ENCODE results near the gene GGCX.
A peak's percentile ranks its signal among the peaks of the same experiment; 100 is the strongest.

The GGCX gene

DNA sequence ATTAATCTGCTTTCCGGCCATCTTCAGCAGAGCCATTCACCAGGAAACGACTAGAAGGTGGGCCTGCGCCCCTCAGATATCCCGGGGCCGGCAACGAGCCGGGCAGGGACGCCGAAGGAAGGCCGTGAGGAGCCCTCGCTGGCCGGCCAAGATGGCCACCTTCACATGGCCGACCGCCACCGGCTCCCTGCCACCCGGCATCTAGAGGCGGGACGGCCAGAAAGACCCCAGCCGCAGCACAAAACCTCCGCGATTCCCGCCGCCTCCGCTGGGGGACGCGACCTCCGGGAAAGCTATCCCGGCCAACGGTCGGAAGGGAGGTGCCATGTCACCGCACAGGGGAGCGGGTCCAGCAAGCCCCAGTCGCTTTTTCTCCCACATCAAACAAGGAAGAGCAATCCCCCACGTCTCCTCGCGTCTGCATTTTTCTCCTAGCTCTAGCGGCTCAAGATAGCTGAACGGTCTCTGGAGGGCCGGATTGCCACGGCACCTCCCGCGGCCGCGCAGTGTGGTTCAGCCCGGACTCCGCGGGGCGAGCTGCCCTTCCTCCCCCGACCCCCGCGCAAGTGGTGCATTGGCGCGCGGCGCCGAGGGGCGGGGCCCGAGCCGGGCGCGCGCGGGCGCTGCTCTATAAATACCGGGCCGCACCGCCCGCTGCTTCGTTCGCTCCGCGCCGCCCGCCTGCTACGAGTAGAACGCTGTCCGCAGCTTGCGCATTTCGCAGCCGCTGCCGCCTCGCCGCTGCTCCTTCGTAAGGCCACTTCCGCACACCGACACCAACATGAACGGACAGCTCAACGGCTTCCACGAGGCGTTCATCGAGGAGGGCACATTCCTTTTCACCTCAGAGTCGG lies 22.6 kb downstream of the GGCX start, which contains the start of gene MAT2A:
TSS of gene MAT2A (plus strand) at position 662 of the 854 bp plus-strand sequence. CDS start at position 782, 120 bp downstream.
- ChIA-PET POLR2A (ENCODE audit: low non-redundant PET) (interaction anchor here (0.5 to 2.2 kb wide), 18 partner anchors 12 to 997 kb away, joined by 3 to 10 read pairs (median 4); partner anchors contain the start of gene SH2D6), CTCF (interaction anchor here (0.6 to 1.5 kb wide), 11 partner anchors 13 to 119 kb away, joined by 3 to 9 read pairs (median 4); no protein-coding TSS in a partner anchor)
- TF ChIP-seq CTCF (conservative IDR thresholded peaks at IDR 0.05; ENCODE audit: low read depth): peak; percentile 80
- peak; percentile 87 for DNase-seq (ENCODE audit: low spot score)
- H3K27ac ChIP-seq: peak within 1 kb of the TSS; percentile 98

DNA sequence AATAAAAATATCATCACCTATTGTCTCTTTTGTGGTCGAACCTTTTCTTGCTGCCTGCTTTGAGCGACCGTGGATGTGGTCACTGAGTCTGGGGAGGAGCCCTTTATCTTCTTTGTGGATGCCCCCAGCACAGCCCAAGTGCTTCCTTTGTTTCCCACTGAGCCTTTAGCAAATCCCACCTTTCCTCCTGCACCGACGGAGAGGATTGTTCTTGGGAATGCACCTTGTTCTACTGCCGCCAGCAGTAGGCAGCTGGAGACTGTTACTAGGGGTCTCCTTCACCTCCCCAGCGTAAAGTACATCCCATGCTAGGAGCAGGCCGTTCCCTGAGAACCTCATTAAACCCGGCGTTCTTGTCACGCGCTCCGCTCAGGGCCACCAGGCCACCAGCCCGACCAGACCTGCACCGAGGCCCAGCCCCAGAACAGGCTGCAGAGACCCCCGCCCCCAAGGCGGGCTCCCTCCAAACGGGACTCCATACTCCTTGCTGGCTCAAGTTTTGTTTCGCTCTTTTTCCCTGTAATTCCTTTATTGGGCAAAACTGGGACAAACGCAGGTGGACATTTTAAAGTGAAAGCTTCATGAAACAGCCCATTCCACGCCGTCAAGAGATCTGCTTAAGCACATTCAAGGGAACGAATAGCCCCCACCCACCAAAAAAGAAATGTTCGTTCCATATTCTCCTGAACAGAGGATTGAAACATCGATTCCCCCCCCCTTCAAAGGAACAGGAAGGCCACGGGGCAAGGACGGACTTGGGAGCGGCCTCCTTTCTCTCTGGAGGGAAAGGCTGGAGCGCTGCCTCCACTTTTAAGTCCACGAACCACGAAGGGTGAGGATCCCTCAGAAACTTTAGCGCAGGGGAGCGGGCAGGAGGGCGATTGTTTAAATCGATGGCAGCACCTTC lies 23.4 kb downstream of the GGCX start:
- no peak for DNase-seq (ENCODE audit: low spot score)
- ChIA-PET POLR2A (ENCODE audit: low non-redundant PET) (interaction anchor here (0.6 to 2.2 kb wide), 12 partner anchors 11 to 998 kb away, joined by 3 to 10 read pairs (median 4); no protein-coding TSS in a partner anchor), CTCF (interaction anchor here (0.6 to 1.5 kb wide), 5 partner anchors 14 to 118 kb away, joined by 3 to 9 read pairs (median 5); no protein-coding TSS in a partner anchor)

GRCh38 chr2:85536479-85536878 lies 24.8 kb downstream of the GGCX start:
- 0 out of 2 replicates have a peak overlapping the region, but pooled peaks have one; percentile 27 for H3K27ac ChIP-seq
- peak; percentile 37 for DNase-seq (ENCODE audit: low spot score)
- POLR2A ChIA-PET (ENCODE audit: low non-redundant PET): interaction anchor here (0.6 to 0.7 kb wide), 3 partner anchors 9 to 182 kb away, joined by 3 to 4 read pairs (median 4); no protein-coding TSS in a partner anchor
- TF ChIP-seq CTCF (conservative IDR thresholded peaks at IDR 0.05; ENCODE audit: low read depth): no peak
- CTCF ChIA-PET: no interaction called here

More for the DNA sequence above, 23.4 kb downstream of the GGCX start:
- TF ChIP-seq CTCF (conservative IDR thresholded peaks at IDR 0.05; ENCODE audit: low read depth): no peak
- H3K27ac ChIP-seq: peak overlapping the region; percentile 98

GRCh38 chr2:85534881-85535280 lies 26.4 kb downstream of the GGCX start:
- CTCF ChIA-PET: interaction anchor here (0.6 to 0.8 kb wide), 2 partner anchors 114 to 1842 kb away, joined by 3 read pairs; no protein-coding TSS in a partner anchor
- DNase-seq (ENCODE audit: low spot score): no peak
- no peak for TF ChIP-seq CTCF (conservative IDR thresholded peaks at IDR 0.05; ENCODE audit: low read depth)
- POLR2A ChIA-PET (ENCODE audit: low non-redundant PET): no interaction called here
- no peak overlapping the region for H3K27ac ChIP-seq

DNA sequence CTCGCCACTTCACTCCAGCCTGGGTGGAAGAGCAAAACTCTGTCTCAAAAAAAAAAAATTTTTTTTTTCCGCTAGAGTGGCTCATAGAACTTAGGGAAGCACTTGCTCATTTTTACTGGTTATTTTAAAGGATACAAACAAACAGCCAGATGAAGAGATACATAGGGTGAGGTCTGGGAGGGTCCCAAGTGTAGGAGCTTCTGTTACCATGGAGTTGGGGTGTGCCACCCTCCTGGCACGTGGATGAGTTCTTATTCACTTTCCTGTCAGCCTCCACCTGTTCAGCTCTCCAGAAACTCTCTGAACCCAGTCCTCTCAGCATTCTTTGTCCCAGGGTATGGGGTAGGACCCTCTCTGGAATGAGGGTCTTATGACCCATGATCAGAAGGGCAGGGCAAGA lies 27.2 kb downstream of the GGCX start:
- ChIA-PET POLR2A (ENCODE audit: low non-redundant PET) (interaction anchor here (0.6 kb wide), 2 partner anchors 105 to 123 kb away, joined by 3 read pairs; no protein-coding TSS in a partner anchor), CTCF (interaction anchor here (0.6 kb wide), 1 partner anchor 1841 kb away, joined by 3 read pairs; no protein-coding TSS in a partner anchor)
- H3K27ac ChIP-seq: peak overlapping the region; percentile 48
- no peak for TF ChIP-seq CTCF (conservative IDR thresholded peaks at IDR 0.05; ENCODE audit: low read depth)
- DNase-seq (ENCODE audit: low spot score): no peak
